Nephron (organoid): Measurements from ENCODE around the gene C12orf75.
"Not testable (repeated sequence)": the region's sequence is repeated elsewhere in the genome, so short reads cannot be mapped to it uniquely, and the experiment has no call there.

Source experiments
- H3K27ac Mint-ChIP-seq, 3 experiments: 2 replicates each; pipeline ENCODE4 v1.8.0; 2020; ENCODE audit warnings: mixed read lengths in 3 of 3, mild to moderate bottlenecking in 2 of 3, moderate library complexity in 1 of 3
- H3K27me3 Mint-ChIP-seq: 2 replicates; pipeline ENCODE4 v1.8.0; 2021; ENCODE audit warnings: low read depth, mild to moderate bottlenecking, moderate library complexity, mixed read lengths
- H3K36me3 Mint-ChIP-seq: 2 replicates; pipeline ENCODE4 v1.8.0; 2020; ENCODE audit warnings: low read depth, mixed read lengths
- H3K4me1 Mint-ChIP-seq: 2 replicates; pipeline ENCODE4 v1.8.0; 2020; ENCODE audit warnings: mixed read lengths
- H3K4me3 Mint-ChIP-seq, 3 experiments: 2 replicates each; pipeline ENCODE4 v1.8.0; 2020; ENCODE audit warnings: mild to moderate bottlenecking in 3 of 3, mixed read lengths in 3 of 3, moderate library complexity in 2 of 3
- H3K9me3 Mint-ChIP-seq: 2 replicates; pipeline ENCODE4 v1.8.0; 2020; ENCODE audit warnings: mixed read lengths
- CTCF ChIP-seq, 3 experiments: fragments of 200-600 bp; sonication (generic); IDR thresholded peaks; one replicate each; pipeline ENCODE4 v1.5.0; 2021; ENCODE audit warnings: antibody characterized with exemption in 3 of 3; ENCODE audit not compliant: unreplicated experiment in 3 of 3

Gene C12orf75

GRCh38 chr12:105294161-105294560 is 36.3 kb upstream of the C12orf75 start:
- Mint-ChIP-seq H3K27ac (no peak overlapping the region), H3K4me1 (peaks cover 5% of the 10 kb centered on the region), H3K4me3 (no peak overlapping the region), H3K9me3 (peaks cover 10% of the 10 kb centered on the region), H3K27me3 (no peaks in the 10 kb centered on the region), H3K36me3 (peaks cover 7% of the 10 kb centered on the region)
- no peak for TF ChIP-seq CTCF (IDR thresholded peaks at IDR 0.05; ENCODE audit: unreplicated experiment in 3 of 3)

GRCh38 chr12:105294886-105295479 is 35.5 kb upstream of the C12orf75 start:
- peaks cover 9% of the 10 kb centered on the region for H3K36me3 Mint-ChIP-seq
- peaks cover 5% of the 10 kb centered on the region for H3K4me1 Mint-ChIP-seq
- no peak overlapping the region for H3K27ac Mint-ChIP-seq
- no peak overlapping the region for H3K4me3 Mint-ChIP-seq
- H3K27me3 Mint-ChIP-seq, result no peaks in the 10 kb centered on the region
- H3K9me3 Mint-ChIP-seq, result peaks cover 17% of the 10 kb centered on the region
- no peak for TF ChIP-seq CTCF (IDR thresholded peaks at IDR 0.05; ENCODE audit: unreplicated experiment in 3 of 3)

GRCh38 chr12:105296116-105297089 is 34.1 kb upstream of the C12orf75 start:
- no peak for TF ChIP-seq CTCF (IDR thresholded peaks at IDR 0.05; ENCODE audit: unreplicated experiment in 3 of 3)
- Mint-ChIP-seq H3K27me3 (no peaks in the 10 kb centered on the region), H3K9me3 (peaks cover 26% of the 10 kb centered on the region), H3K4me1 (peaks cover 5% of the 10 kb centered on the region), H3K27ac (no peak overlapping the region), H3K36me3 (peaks cover 19% of the 10 kb centered on the region), H3K4me3 (no peak overlapping the region)

- Mint-ChIP-seq H3K36me3 (peaks cover 19% of the 10 kb centered on the region), H3K27ac (no peak overlapping the region), H3K27me3 (no peaks in the 10 kb centered on the region), H3K4me3 (no peak overlapping the region), H3K9me3 (peaks cover 33% of the 10 kb centered on the region), H3K4me1 (peaks cover 5% of the 10 kb centered on the region)
- no peak for TF ChIP-seq CTCF (IDR thresholded peaks at IDR 0.05; ENCODE audit: unreplicated experiment in 3 of 3)
These were observed 29.6 kb upstream of the C12orf75 start for GRCh38 chr12:105300883-105301282.

- Mint-ChIP-seq H3K4me3 (no peak overlapping the region), H3K9me3 (peaks cover 34% of the 10 kb centered on the region), H3K4me1 (no peaks in the 10 kb centered on the region), H3K27me3 (no peaks in the 10 kb centered on the region), H3K36me3 (peaks cover 19% of the 10 kb centered on the region), H3K27ac (no peak overlapping the region)
- no peak for TF ChIP-seq CTCF (IDR thresholded peaks at IDR 0.05; ENCODE audit: unreplicated experiment in 3 of 3)
These were observed 28.8 kb upstream of the C12orf75 start for GRCh38 chr12:105301696-105302095.

GRCh38 chr12:105302986-105303385 is 27.5 kb upstream of the C12orf75 start:
- H3K4me3 Mint-ChIP-seq, H3K27ac Mint-ChIP-seq, H3K4me1 Mint-ChIP-seq, H3K27me3 Mint-ChIP-seq: not testable (repeated sequence)
- Mint-ChIP-seq H3K9me3 (peaks cover 29% of the 10 kb centered on the region), H3K36me3 (peaks cover 14% of the 10 kb centered on the region)

GRCh38 chr12:105304626-105305025 is 25.9 kb upstream of the C12orf75 start:
- Mint-ChIP-seq H3K9me3 (peaks cover 32% of the 10 kb centered on the region), H3K36me3 (peaks cover 12% of the 10 kb centered on the region)
- not testable (repeated sequence) for H3K27ac Mint-ChIP-seq

GRCh38 chr12:105307601-105308314 is 22.7 kb upstream of the C12orf75 start:
- not testable (repeated sequence) for H3K4me1 Mint-ChIP-seq, H3K4me3 Mint-ChIP-seq, H3K27me3 Mint-ChIP-seq, H3K36me3 Mint-ChIP-seq
- peaks cover 27% of the 10 kb centered on the region for H3K9me3 Mint-ChIP-seq
- peak overlapping the region in 2 of 3 experiments; percentile 40 for H3K27ac Mint-ChIP-seq

More at GRCh38 chr12:105304626-105305025, 25.9 kb upstream of the C12orf75 start:
- not testable (repeated sequence) for H3K4me1 Mint-ChIP-seq, H3K4me3 Mint-ChIP-seq, H3K27me3 Mint-ChIP-seq

- H3K27ac Mint-ChIP-seq, H3K4me3 Mint-ChIP-seq, H3K36me3 Mint-ChIP-seq, H3K4me1 Mint-ChIP-seq, H3K27me3 Mint-ChIP-seq: not testable (repeated sequence)
- peaks cover 37% of the 10 kb centered on the region for H3K9me3 Mint-ChIP-seq
These were observed 21.7 kb upstream of the C12orf75 start for GRCh38 chr12:105308839-105309238.
